ENCODE measurements around the gene AMPH. TPM values are rescaled to one million over a fixed set of nuclear protein-coding genes. Genes with fewer than 3 reads are reported as not detected.

Gene AMPH
- total RNA-seq, 1 donor from 2014 or later, result 13.3 TPM

GRCh38 chr7:38600741-38601140 is 30.4 kb downstream of the AMPH start:
- Histone ChIP-seq H3K4me3 (no peak overlapping the region), H3K27ac (no peak overlapping the region), H3K4me1 (no peaks in the 10 kb centered on the region), H3K27me3 (no peaks in the 10 kb centered on the region), H3K36me3 (no peaks in the 10 kb centered on the region), H3K9me3 (no peaks in the 10 kb centered on the region)
- DNase-seq (ENCODE audit: extremely low spot score in 2 of 2), result no peak
- intact Hi-C loops (cut with DNase I), result no loop called here
- TF ChIP-seq CTCF (IDR thresholded peaks at IDR 0.05) (no peak), POLR2AphosphoS5 (IDR thresholded peaks at IDR 0.05; ENCODE audit: insufficient read depth in 1 of 2, low read depth in 1 of 2) (no peak), POLR2A (IDR thresholded peaks at IDR 0.05) (no peak)

- H3K4me3 ChIP-seq, result no peak overlapping the region
- no peaks in the 10 kb centered on the region for H3K27me3 ChIP-seq
- no peaks in the 10 kb centered on the region for H3K9me3 ChIP-seq
- no peak for DNase-seq (ENCODE audit: extremely low spot score in 2 of 2)
- no peaks in the 10 kb centered on the region for H3K36me3 ChIP-seq
- intact Hi-C loops (cut with DNase I), result no loop called here
- TF ChIP-seq POLR2A (IDR thresholded peaks at IDR 0.05) (no peak), POLR2AphosphoS5 (IDR thresholded peaks at IDR 0.05; ENCODE audit: insufficient read depth in 1 of 2, low read depth in 1 of 2) (no peak), CTCF (IDR thresholded peaks at IDR 0.05) (no peak)
- H3K27ac ChIP-seq, result no peak overlapping the region
- no peaks in the 10 kb centered on the region for H3K4me1 ChIP-seq
Observed at GRCh38 chr7:38594949-38595348, 36.2 kb downstream of the AMPH start.

GRCh38 chr7:38592737-38593288 is 38.4 kb downstream of the AMPH start:
- TF ChIP-seq CTCF (IDR thresholded peaks at IDR 0.05) (no peak), POLR2AphosphoS5 (IDR thresholded peaks at IDR 0.05; ENCODE audit: insufficient read depth in 1 of 2, low read depth in 1 of 2) (no peak), POLR2A (IDR thresholded peaks at IDR 0.05) (no peak)
- Histone ChIP-seq H3K4me1 (no peaks in the 10 kb centered on the region), H3K4me3 (no peak overlapping the region), H3K9me3 (no peaks in the 10 kb centered on the region), H3K36me3 (no peaks in the 10 kb centered on the region), H3K27ac (no peak overlapping the region), H3K27me3 (no peaks in the 10 kb centered on the region)
- DNase-seq (ENCODE audit: extremely low spot score in 2 of 2), result no peak
- intact Hi-C loops (cut with DNase I), result no loop called here

GRCh38 chr7:38585572-38586354 is 45.4 kb downstream of the AMPH start:
- H3K4me3 ChIP-seq, result no peak overlapping the region
- intact Hi-C loops (cut with DNase I), result no loop called here
- no peaks in the 10 kb centered on the region for H3K4me1 ChIP-seq
- no peaks in the 10 kb centered on the region for H3K9me3 ChIP-seq
- no peak for TF ChIP-seq CTCF (IDR thresholded peaks at IDR 0.05)
- TF ChIP-seq POLR2A (IDR thresholded peaks at IDR 0.05), result no peak
- H3K27ac ChIP-seq, result no peak overlapping the region
- no peak for DNase-seq (ENCODE audit: extremely low spot score in 2 of 2)
- H3K27me3 ChIP-seq, result no peaks in the 10 kb centered on the region
- H3K36me3 ChIP-seq, result no peaks in the 10 kb centered on the region
